HEK293 (cell line): ENCODE results near the gene CERS5.

Source experiments
- BCL11A ChIP-seq: fragments of 450-650 bp; formaldehyde crosslinking; IDR thresholded peaks from 2 replicates; pipeline ENCODE4 v1.5.1; 2016; ENCODE audit warnings: low read depth, missing biosample characterization, missing genetic modification characterization
- BCL11B ChIP-seq: fragments of 450-650 bp; formaldehyde crosslinking; IDR thresholded peaks from 2 replicates; pipeline ENCODE4 v1.5.1; 2016; ENCODE audit warnings: low read depth, missing biosample characterization, missing genetic modification characterization
- GLIS1 ChIP-seq: fragments of 450-650 bp; formaldehyde crosslinking; IDR thresholded peaks from 2 replicates; pipeline ENCODE4 v1.5.1; 2016; ENCODE audit warnings: missing biosample characterization, missing genetic modification characterization
- GLIS2 ChIP-seq: fragments of 450-650 bp; formaldehyde crosslinking; IDR thresholded peaks from 2 replicates; pipeline ENCODE4 v1.5.1; 2016; ENCODE audit warnings: missing biosample characterization, missing genetic modification characterization
- IKZF3 ChIP-seq: fragments of 450-650 bp; IDR thresholded peaks from 2 replicates; pipeline ENCODE4 v1.5.0; 2018; ENCODE audit warnings: missing biosample characterization, mild to moderate bottlenecking, missing genetic modification characterization, moderate library complexity
- KLF9 ChIP-seq: fragments of 450-650 bp; formaldehyde crosslinking; IDR thresholded peaks from 2 replicates; pipeline ENCODE4 v1.5.1; 2016; ENCODE audit warnings: missing biosample characterization, missing genetic modification characterization, low read depth
- MYNN ChIP-seq: fragments of 450-650 bp; formaldehyde crosslinking; IDR thresholded peaks from 2 replicates; pipeline ENCODE4 v1.5.1; 2016; ENCODE audit warnings: missing biosample characterization, missing genetic modification characterization, borderline replicate concordance
- OSR2 ChIP-seq: fragments of 450-650 bp; formaldehyde crosslinking; IDR thresholded peaks from 2 replicates; pipeline ENCODE4 v1.5.1; 2016; ENCODE audit warnings: missing biosample characterization, missing genetic modification characterization
- WT1 ChIP-seq: fragments of 450-650 bp; formaldehyde crosslinking; IDR thresholded peaks from 2 replicates; pipeline ENCODE4 v1.5.1; 2016; ENCODE audit warnings: missing biosample characterization, missing genetic modification characterization
- ZBTB7A ChIP-seq: fragments of 450-650 bp; formaldehyde crosslinking; IDR thresholded peaks from 2 replicates; pipeline ENCODE4 v1.5.1; 2016; ENCODE audit warnings: low read depth, missing biosample characterization, missing genetic modification characterization
- ZBTB8A ChIP-seq: fragments of 450-650 bp; formaldehyde crosslinking; IDR thresholded peaks from 2 replicates; pipeline ENCODE4 v1.5.1; 2016; ENCODE audit warnings: missing biosample characterization, missing genetic modification characterization
- ZEB2 ChIP-seq: fragments of 450-650 bp; formaldehyde crosslinking; IDR thresholded peaks from 2 replicates; pipeline ENCODE4 v1.5.1; 2016; ENCODE audit warnings: missing biosample characterization, missing genetic modification characterization
- ZFP3 ChIP-seq: fragments of 450-650 bp; formaldehyde crosslinking; IDR thresholded peaks from 2 replicates; pipeline ENCODE4 v1.5.1; 2016; ENCODE audit warnings: low read depth, missing biosample characterization, missing genetic modification characterization
- ZIC2 ChIP-seq: fragments of 450-650 bp; formaldehyde crosslinking; IDR thresholded peaks from 2 replicates; pipeline ENCODE4 v1.5.1; 2016; ENCODE audit warnings: missing biosample characterization, missing genetic modification characterization
- ZNF112 ChIP-seq: fragments of 450-650 bp; formaldehyde crosslinking; IDR thresholded peaks from 2 replicates; pipeline ENCODE4 v1.5.0; 2017; ENCODE audit warnings: missing biosample characterization, missing genetic modification characterization
- ZNF140 ChIP-seq: fragments of 450-650 bp; formaldehyde crosslinking; IDR thresholded peaks from 2 replicates; pipeline ENCODE4 v1.5.1; 2016; ENCODE audit warnings: missing biosample characterization, missing genetic modification characterization
- ZNF16 ChIP-seq: fragments of 450-650 bp; formaldehyde crosslinking; IDR thresholded peaks from 2 replicates; pipeline ENCODE4 v1.5.1; 2016; ENCODE audit warnings: low read depth, missing biosample characterization, missing genetic modification characterization
- ZNF169 ChIP-seq: fragments of 450-650 bp; formaldehyde crosslinking; IDR thresholded peaks from 2 replicates; pipeline ENCODE4 v1.5.1; 2016; ENCODE audit warnings: missing biosample characterization, missing genetic modification characterization
- ZNF184 ChIP-seq: fragments of 450-650 bp; IDR thresholded peaks from 2 replicates; pipeline ENCODE4 v1.5.1; 2018; ENCODE audit warnings: missing biosample characterization, mild to moderate bottlenecking, missing genetic modification characterization
- ZNF274 ChIP-seq, 2 experiments: fragments of 200-500 bp in 1 of 2; fragments of 450-650 bp in 1 of 2; sonication (Bioruptor generic) in 1 of 2; formaldehyde crosslinking in 1 of 2; IDR thresholded peaks; 2 replicates each; pipeline versions ENCODE4 v1.5.1 to v1.6.1; 2014 to 2016; ENCODE audit warnings: borderline replicate concordance in 1 of 2, inconsistent platforms in 1 of 2, low read length in 1 of 2, missing biosample characterization in 1 of 2, missing genetic modification characterization in 1 of 2
- ZNF324 ChIP-seq: fragments of 450-650 bp; formaldehyde crosslinking; IDR thresholded peaks from 2 replicates; pipeline ENCODE4 v1.5.1; 2016; ENCODE audit warnings: missing biosample characterization, missing genetic modification characterization
- ZNF335 ChIP-seq: fragments of 450-650 bp; formaldehyde crosslinking; conservative IDR thresholded peaks from 2 replicates; pipeline ENCODE4 v1.5.1; 2016; ENCODE audit warnings: missing biosample characterization, missing genetic modification characterization
- ZNF398 ChIP-seq: fragments of 450-650 bp; formaldehyde crosslinking; IDR thresholded peaks from 2 replicates; pipeline ENCODE4 v1.5.1; 2017; ENCODE audit warnings: missing biosample characterization, missing genetic modification characterization
- ZNF549 ChIP-seq: fragments of 450-650 bp; IDR thresholded peaks from 2 replicates; pipeline ENCODE4 v1.5.1; 2018; ENCODE audit warnings: missing biosample characterization, missing genetic modification characterization, mild to moderate bottlenecking, inconsistent platforms, moderate library complexity
- ZNF629 ChIP-seq: fragments of 450-650 bp; formaldehyde crosslinking; IDR thresholded peaks from 2 replicates; pipeline ENCODE4 v1.5.1; 2017; ENCODE audit warnings: missing biosample characterization, missing genetic modification characterization
- ZNF830 ChIP-seq: fragments of 450-650 bp; IDR thresholded peaks from 2 replicates; pipeline ENCODE4 v1.5.0; 2018; ENCODE audit warnings: missing biosample characterization, missing genetic modification characterization, low read depth, mild to moderate bottlenecking, moderate library complexity
- ZNF843 ChIP-seq: fragments of 450-650 bp; formaldehyde crosslinking; IDR thresholded peaks from 2 replicates; pipeline ENCODE4 v1.5.1; 2016; ENCODE audit warnings: missing biosample characterization, missing genetic modification characterization
- ZXDB ChIP-seq: fragments of 450-650 bp; formaldehyde crosslinking; IDR thresholded peaks from 2 replicates; pipeline ENCODE4 v1.5.1; 2016; ENCODE audit warnings: missing biosample characterization, missing genetic modification characterization
- TF ChIP-seq, protein P1 (sequence below): fragments of 450-650 bp; IDR thresholded peaks from 2 replicates; pipeline ENCODE4 v1.5.1; 2018; ENCODE audit warnings: missing biosample characterization, mild to moderate bottlenecking, missing genetic modification characterization
- TF ChIP-seq, protein P2 (sequence below): fragments of 450-650 bp; formaldehyde crosslinking; IDR thresholded peaks from 2 replicates; pipeline ENCODE4 v1.5.1; 2017; ENCODE audit warnings: missing biosample characterization, mild to moderate bottlenecking, missing genetic modification characterization, moderate library complexity

CERS5 gene

GRCh38 chr12:50195832-50196231, 28.7 kb upstream of the CERS5 start (continued):
- TF ChIP-seq ZBTB8A (tag by site-specific recombination) (peak; percentile 52), ZEB2 (peak; percentile 49; the same call in 1 of the 2 replicates), ZNF549 (tag by site-specific recombination) (no peak), ZNF843 (tag by site-specific recombination) (peak; percentile 78), ZNF16 (no peak), ZXDB (peak; percentile 39; the same call in 1 of the 2 replicates), GLIS2 (tag by site-specific recombination) (no peak), ZNF140 (tag by site-specific recombination) (no peak), ZNF112 (tag by site-specific recombination) (no peak), OSR2 (tag by site-specific recombination) (peak; percentile 67), ZNF830 (no peak), BCL11B (tag by site-specific recombination) (peak; percentile 85), ZFP3 (tag by site-specific recombination) (no peak), ZNF335 (0 out of 2 replicates have a peak, but pooled peaks have one; percentile 13), KLF9 (tag by site-specific recombination) (no peak), WT1 (tag by site-specific recombination) (peak; percentile 10; the same call in 1 of the 2 replicates), IKZF3 (tag by site-specific recombination) (0 out of 2 replicates have a peak, but pooled peaks have one; percentile 47), GLIS1 (tag by site-specific recombination) (0 out of 2 replicates have a peak, but pooled peaks have one; percentile 15), ZBTB7A (tag by site-specific recombination) (no peak), ZNF274 (IDR thresholded peaks at IDR 0.05; ENCODE audit: low read length) (no peak), ZNF274 (tag by site-specific recombination; IDR thresholded peaks at IDR 0.05; ENCODE audit: borderline replicate concordance) (no peak), BCL11A (tag by site-specific recombination) (peak; percentile 69; the same call in 1 of the 2 replicates), ZNF184 (tag by site-specific recombination) (no peak), ZNF169 (tag by site-specific recombination) (no peak), ZIC2 (peak; percentile 32; the same call in 1 of the 2 replicates), MYNN (peak; percentile 54; the same call in 1 of the 2 replicates), ZNF324 (tag by site-specific recombination) (no peak), ZNF629 (tag by site-specific recombination) (0 out of 2 replicates have a peak, but pooled peaks have one; percentile 22), ZNF398 (tag by site-specific recombination) (no peak)
- TF ChIP-seq, protein P1, sequence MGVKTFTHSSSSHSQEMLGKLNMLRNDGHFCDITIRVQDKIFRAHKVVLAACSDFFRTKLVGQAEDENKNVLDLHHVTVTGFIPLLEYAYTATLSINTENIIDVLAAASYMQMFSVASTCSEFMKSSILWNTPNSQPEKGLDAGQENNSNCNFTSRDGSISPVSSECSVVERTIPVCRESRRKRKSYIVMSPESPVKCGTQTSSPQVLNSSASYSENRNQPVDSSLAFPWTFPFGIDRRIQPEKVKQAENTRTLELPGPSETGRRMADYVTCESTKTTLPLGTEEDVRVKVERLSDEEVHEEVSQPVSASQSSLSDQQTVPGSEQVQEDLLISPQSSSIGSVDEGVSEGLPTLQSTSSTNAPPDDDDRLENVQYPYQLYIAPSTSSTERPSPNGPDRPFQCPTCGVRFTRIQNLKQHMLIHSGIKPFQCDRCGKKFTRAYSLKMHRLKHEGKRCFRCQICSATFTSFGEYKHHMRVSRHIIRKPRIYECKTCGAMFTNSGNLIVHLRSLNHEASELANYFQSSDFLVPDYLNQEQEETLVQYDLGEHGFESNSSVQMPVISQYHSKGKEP (tag by site-specific recombination), result peak; percentile 67
- TF ChIP-seq, protein P2, sequence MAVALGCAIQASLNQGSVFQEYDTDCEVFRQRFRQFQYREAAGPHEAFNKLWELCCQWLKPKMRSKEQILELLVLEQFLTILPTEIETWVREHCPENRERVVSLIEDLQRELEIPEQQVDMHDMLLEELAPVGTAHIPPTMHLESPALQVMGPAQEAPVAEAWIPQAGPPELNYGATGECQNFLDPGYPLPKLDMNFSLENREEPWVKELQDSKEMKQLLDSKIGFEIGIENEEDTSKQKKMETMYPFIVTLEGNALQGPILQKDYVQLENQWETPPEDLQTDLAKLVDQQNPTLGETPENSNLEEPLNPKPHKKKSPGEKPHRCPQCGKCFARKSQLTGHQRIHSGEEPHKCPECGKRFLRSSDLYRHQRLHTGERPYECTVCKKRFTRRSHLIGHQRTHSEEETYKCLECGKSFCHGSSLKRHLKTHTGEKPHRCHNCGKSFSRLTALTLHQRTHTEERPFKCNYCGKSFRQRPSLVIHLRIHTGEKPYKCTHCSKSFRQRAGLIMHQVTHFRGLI (tag by site-specific recombination), result no peak
